Parathyroid adenoma (tissue), 2 donors: ENCODE measurements around the gene RBM19.
"Not testable (repeated sequence)": the region's sequence is repeated elsewhere in the genome, so short reads cannot be mapped to it uniquely, and the experiment has no call there.

Experiments
- H2AFZ ChIP-seq: fragments of 300-600 bp; sonication (generic); one replicate; pipeline ENCODE4 v1.7.0; 2017; ENCODE audit warnings: antibody characterized with exemption, mild to moderate bottlenecking
- H3K27ac ChIP-seq: fragments of 300-600 bp; sonication (generic); one replicate; pipeline ENCODE4 v1.7.0; 2017
- H3K27me3 ChIP-seq: fragments of 300-600 bp; sonication (generic); one replicate; pipeline ENCODE4 v1.7.0; 2017; ENCODE audit warnings: low read length; ENCODE audit not compliant: control insufficient read depth, insufficient read depth
- H3K36me3 ChIP-seq: fragments of 300-600 bp; sonication (generic); one replicate; pipeline ENCODE4 v1.7.0; 2017; ENCODE audit warnings: low read length; ENCODE audit not compliant: control insufficient read depth, insufficient read depth
- H3K4me1 ChIP-seq: fragments of 300-600 bp; sonication (generic); one replicate; pipeline ENCODE4 v1.7.0; 2017; ENCODE audit warnings: control low read depth
- H3K4me2 ChIP-seq: fragments of 300-600 bp; sonication (generic); one replicate; pipeline ENCODE4 v1.7.0; 2017; ENCODE audit warnings: low read length
- H3K4me3 ChIP-seq: fragments of 300-600 bp; sonication (generic); one replicate; pipeline ENCODE4 v1.7.0; 2017; ENCODE audit warnings: low read depth, low read length
- H3K79me2 ChIP-seq: fragments of 300-600 bp; sonication (generic); one replicate; pipeline ENCODE4 v1.7.0; 2017; ENCODE audit warnings: control low read depth
- H3K9ac ChIP-seq: fragments of 300-600 bp; sonication (generic); one replicate; pipeline ENCODE4 v1.7.0; 2017; ENCODE audit warnings: mild to moderate bottlenecking
- H3K9me3 ChIP-seq: fragments of 300-600 bp; sonication (generic); one replicate; pipeline ENCODE4 v1.7.0; 2017; ENCODE audit warnings: low read length; ENCODE audit not compliant: control insufficient read depth
- TF ChIP-seq, protein P1 (sequence below): fragments of 300-600 bp; sonication (generic); IDR thresholded peaks from one replicate; pipeline ENCODE4 v1.7.0; 2017; ENCODE audit warnings: antibody characterized with exemption, mild to moderate bottlenecking
- donor health status: primary hyperparathyroidism.

Gene RBM19

DNA sequence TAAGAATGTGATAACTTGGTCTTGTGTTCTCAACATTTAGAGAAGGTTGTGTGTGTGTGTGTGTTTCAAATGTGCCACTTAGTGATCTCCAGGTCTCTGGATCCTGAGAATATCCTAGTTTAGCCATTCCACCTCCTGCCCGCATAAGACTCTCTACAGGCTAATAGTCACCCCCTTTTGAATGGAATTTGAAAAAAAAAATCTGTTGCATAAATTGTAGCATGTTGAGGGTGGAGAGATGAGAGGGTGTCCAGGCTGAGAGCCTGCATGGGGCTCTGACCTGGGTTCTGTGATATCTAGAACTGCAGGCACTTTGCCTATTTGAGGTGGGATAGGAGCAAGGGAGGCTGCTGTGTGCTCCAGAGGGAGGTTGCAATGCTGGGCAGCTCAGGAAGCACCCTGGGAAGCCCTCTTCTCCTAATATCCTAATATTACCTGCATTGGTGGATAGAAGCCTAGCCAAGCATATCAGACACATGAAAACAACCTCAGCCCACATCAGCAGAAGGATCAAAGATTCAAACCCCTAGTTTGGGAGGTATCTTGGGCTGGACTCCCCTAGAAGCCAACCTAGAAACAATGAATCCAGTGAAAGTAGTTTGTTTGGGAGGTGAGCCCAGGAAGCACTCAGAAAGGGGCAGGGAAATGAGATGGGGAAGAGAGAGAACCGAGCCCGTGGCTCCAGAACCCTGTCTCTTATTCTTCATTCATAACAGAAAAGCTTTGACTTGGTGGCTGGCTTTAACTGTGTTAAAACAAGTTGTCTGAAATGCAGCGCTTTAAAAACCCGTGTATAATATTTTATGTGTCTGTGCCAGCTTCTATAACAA lies 35.6 kb upstream of the RBM19 start:
- H3K4me1 ChIP-seq = no peaks in the 10 kb centered on the region
- TF ChIP-seq, protein P1, sequence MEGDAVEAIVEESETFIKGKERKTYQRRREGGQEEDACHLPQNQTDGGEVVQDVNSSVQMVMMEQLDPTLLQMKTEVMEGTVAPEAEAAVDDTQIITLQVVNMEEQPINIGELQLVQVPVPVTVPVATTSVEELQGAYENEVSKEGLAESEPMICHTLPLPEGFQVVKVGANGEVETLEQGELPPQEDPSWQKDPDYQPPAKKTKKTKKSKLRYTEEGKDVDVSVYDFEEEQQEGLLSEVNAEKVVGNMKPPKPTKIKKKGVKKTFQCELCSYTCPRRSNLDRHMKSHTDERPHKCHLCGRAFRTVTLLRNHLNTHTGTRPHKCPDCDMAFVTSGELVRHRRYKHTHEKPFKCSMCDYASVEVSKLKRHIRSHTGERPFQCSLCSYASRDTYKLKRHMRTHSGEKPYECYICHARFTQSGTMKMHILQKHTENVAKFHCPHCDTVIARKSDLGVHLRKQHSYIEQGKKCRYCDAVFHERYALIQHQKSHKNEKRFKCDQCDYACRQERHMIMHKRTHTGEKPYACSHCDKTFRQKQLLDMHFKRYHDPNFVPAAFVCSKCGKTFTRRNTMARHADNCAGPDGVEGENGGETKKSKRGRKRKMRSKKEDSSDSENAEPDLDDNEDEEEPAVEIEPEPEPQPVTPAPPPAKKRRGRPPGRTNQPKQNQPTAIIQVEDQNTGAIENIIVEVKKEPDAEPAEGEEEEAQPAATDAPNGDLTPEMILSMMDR = no peak
- H3K4me2 ChIP-seq = no peak overlapping the region
- H3K36me3 ChIP-seq = no peaks in the 10 kb centered on the region
- no peak overlapping the region for H3K9ac ChIP-seq
- no peaks in the 10 kb centered on the region for H3K79me2 ChIP-seq
- no peaks in the 10 kb centered on the region for H3K27me3 ChIP-seq
- H2AFZ ChIP-seq = no peak overlapping the region
- H3K27ac ChIP-seq = no peak overlapping the region
- H3K9me3 ChIP-seq = no peaks in the 10 kb centered on the region
- no peak overlapping the region for H3K4me3 ChIP-seq

DNA sequence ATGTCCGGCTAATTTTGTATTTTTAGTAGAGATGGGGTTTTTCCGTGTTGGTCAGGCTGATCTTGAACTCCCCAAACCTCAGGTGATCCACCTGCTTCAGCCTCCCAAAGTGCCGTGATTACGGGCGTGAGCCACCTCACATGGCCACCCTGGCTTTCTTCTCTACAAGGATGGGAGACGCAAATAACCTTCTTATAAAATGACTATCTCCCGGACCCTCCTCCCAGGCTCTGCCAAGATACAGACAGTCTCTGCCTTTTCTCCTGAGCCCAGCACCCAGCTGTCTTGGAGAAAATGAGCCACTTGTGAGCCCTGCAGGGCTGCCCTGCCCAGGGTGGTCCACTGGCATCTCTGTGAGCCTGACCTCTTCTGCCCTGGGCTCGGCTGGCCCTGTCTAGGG lies 34.7 kb upstream of the RBM19 start:
- no peak overlapping the region for H2AFZ ChIP-seq
- no peak overlapping the region for H3K4me3 ChIP-seq
- H3K4me1 ChIP-seq = no peaks in the 10 kb centered on the region
- H3K4me2 ChIP-seq = no peak overlapping the region
- no peaks in the 10 kb centered on the region for H3K79me2 ChIP-seq
- no peaks in the 10 kb centered on the region for H3K27me3 ChIP-seq
- H3K9ac ChIP-seq = no peak overlapping the region
- no peak overlapping the region for H3K27ac ChIP-seq
- TF ChIP-seq, protein P1 = no peak
- no peaks in the 10 kb centered on the region for H3K36me3 ChIP-seq
- no peaks in the 10 kb centered on the region for H3K9me3 ChIP-seq

DNA sequence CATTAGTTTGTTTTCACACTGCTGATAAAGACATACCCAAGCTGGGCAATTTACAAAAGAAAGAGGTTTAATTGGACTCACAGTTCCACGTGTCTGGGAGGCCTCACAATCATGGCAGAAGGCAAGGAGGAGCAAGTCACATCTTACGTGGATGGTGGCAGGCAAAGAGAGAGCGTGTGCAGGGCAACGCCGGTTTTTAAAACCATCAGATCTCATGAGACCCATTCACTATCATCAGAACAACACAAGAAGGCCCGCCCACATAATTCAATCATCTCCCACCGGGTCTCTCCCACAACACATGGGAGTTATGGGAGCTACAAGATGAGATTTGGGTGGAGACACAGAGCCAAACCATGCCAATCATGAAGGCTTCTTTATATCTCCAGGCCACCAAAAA lies 34.1 kb upstream of the RBM19 start:
- H3K79me2 ChIP-seq, H3K9me3 ChIP-seq, H2AFZ ChIP-seq, H3K27ac ChIP-seq, H3K4me1 ChIP-seq, H3K9ac ChIP-seq, H3K4me3 ChIP-seq, H3K36me3 ChIP-seq, H3K27me3 ChIP-seq, H3K4me2 ChIP-seq: not testable (repeated sequence)

DNA sequence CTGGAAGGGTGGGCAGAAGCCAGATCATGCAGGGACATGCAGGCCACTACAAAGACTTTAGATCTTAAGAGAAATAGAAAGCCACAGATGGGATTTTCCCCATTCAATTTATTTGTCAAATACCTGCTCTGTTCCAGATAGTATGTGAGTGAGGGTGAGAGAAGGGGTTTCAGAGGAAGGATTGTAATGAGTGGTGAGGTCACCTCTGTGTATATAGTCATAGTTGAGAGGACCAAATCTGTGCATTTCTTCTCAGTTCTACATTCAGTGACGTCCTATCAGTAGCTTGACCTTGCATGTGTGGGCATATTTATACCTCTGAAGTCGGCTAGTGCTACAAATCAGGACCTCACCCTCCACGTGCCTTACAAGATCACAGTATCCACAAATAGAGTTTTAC lies 31.2 kb upstream of the RBM19 start:
- no peaks in the 10 kb centered on the region for H3K79me2 ChIP-seq
- H3K27ac ChIP-seq = no peak overlapping the region
- H2AFZ ChIP-seq = no peak overlapping the region
- no peak overlapping the region for H3K9ac ChIP-seq
- H3K4me3 ChIP-seq = no peak overlapping the region
- H3K4me1 ChIP-seq = no peaks in the 10 kb centered on the region
- TF ChIP-seq, protein P1 = no peak
- no peaks in the 10 kb centered on the region for H3K9me3 ChIP-seq
- H3K36me3 ChIP-seq = no peaks in the 10 kb centered on the region
- no peak overlapping the region for H3K4me2 ChIP-seq
- no peaks in the 10 kb centered on the region for H3K27me3 ChIP-seq

DNA sequence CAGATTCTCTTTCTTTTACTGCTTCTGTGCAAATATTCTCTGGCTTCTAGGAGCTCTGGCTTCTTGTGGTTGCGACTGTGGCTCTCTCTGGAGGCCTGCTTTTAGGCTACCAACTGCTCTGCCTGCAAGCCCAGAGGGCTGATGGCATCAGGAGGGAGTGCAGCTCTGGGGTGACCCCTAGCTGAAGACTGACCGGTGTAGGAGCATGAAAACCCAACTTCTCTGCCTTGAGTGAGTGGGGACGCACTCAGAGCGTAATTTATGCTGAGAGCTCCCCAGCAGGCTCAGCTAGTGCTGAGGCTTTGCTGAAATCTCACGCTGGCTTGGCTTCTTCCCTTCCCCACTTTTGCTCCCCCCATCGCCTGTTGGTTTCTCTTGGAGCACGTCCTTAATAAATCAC lies 29.9 kb upstream of the RBM19 start:
- no peaks in the 10 kb centered on the region for H3K27me3 ChIP-seq
- H3K79me2 ChIP-seq = no peaks in the 10 kb centered on the region

More for the DNA sequence above, 29.9 kb upstream of the RBM19 start:
- Histone ChIP-seq H3K4me3 (no peak overlapping the region), H2AFZ (no peak overlapping the region), H3K27ac (no peak overlapping the region), H3K4me1 (no peaks in the 10 kb centered on the region), H3K4me2 (no peak overlapping the region), H3K36me3 (no peaks in the 10 kb centered on the region), H3K9ac (no peak overlapping the region), H3K9me3 (no peaks in the 10 kb centered on the region)
- TF ChIP-seq, protein P1 = no peak
